Ramos (cell line): Measurements from ENCODE around the gene CSF1.
"Not testable (repeated sequence)": the region's sequence is repeated elsewhere in the genome, so short reads cannot be mapped to it uniquely, and the experiment has no call there.

Source experiments
- in situ Hi-C: fragments of 300-500 bp; cut with MboI; formaldehyde crosslinking; loops from one replicate; pipeline ENCODE4 v1.14.3; 2022; ENCODE audit warnings: low sequenced_read_pairs; ENCODE audit not compliant: unreplicated experiment

The CSF1 gene

DNA sequence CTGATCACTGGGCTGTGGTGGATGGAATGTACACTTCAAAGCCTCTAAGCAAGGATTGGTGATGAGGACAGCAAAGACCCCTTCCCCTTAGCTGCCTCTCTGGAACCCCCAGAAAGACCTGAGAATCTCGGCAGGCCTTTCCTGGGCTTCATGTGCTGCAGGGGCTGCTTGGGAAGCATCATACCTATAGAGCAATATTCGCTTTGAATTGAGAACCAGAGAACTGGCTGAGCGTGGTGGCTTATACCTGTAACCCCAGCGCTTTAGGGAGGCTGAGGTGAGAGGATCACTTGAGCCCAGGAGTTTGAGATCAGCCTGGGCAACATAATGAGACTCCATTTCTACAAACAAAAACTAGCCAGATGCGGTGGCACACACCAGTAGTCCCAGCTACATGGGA lies 22.0 kb downstream of the CSF1 start:
- in situ Hi-C loops = no loop called here

DNA sequence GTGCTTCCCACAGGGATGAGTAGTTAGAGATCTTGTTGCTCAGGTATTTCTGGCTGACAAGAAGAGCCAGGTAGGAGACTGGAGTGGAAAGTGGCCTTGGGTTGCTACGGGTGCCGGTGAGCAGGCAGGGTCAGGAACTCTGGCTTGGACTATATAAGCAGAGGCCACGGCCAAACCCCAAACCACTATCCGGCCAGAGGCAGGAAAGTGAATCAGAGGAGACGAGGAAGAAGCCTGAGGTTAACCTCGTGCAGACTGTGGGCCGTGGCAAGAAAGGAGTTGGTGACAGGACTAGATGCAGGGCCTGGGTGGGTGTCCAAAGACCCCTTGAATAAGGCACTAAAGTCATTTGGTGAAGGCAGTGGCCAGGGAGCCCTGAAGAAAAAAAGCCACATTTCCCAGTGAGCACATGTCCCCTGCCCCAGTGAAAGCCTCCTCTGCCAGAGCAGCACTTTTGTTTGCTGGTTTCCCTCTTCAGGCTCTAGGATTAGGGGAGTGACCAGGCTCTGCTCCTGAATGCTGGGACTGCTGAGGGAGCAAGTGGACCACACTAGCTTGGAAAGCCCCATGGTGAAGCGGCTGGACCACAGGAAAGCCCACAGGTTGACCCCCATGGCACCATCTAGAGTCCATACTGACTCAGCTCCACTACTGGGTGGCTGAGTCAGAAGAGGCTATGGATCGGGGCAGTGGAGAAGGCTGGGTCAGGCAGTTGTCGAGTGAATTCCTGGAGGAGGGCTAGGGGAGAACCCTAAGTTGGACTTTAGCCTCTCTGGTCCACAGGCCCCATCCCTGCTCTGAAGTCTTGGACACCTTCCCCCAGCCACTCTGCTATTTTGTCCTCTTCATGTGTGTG lies 23.4 kb downstream of the CSF1 start:
- in situ Hi-C loops = no loop called here

DNA sequence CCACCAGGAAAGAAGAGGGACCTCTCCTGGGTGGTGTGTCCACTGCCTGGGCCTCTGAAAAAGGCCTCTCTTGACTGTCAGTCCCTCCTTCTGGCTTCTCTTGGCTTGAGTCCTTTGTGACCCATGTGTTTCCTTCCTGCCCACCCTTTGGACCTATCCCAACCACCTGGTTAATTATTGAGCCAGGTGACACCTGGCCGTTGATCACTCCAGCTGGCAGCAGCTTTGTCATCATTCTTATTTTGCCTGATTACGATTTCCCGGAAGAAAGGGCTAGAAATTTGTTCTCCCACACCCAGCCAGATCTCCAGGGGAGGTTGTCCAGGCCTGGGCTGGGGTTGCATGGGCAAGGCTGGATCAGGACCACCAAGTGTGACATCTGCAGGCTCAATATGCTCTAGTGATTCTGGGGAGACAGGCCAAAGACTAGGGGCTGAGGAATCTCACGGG lies 24.8 kb downstream of the CSF1 start:
- in situ Hi-C loops = no loop called here

GRCh38 chr1:109937738-109938137 lies 27.1 kb downstream of the CSF1 start:
- in situ Hi-C loops = no loop called here

DNA sequence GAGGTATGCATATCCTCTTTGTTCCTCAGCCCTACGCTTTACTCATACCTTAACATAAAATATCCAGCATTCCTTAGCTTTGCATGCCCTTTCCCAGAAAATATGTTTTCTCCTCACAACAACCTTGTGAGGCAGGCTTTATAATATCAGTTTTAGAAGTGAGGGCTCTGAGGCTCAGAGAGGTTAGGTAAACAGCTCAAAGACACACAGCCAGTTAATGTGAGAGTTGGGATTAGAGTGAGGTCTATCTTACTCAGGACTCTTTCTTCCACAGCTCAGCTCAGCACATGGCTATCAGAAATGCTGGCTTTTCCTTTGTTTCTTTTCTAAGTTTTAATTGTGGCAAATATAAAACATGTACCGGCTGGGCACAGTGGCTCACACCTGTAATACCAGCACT lies 27.9 kb downstream of the CSF1 start:
- in situ Hi-C loops = no loop called here

DNA sequence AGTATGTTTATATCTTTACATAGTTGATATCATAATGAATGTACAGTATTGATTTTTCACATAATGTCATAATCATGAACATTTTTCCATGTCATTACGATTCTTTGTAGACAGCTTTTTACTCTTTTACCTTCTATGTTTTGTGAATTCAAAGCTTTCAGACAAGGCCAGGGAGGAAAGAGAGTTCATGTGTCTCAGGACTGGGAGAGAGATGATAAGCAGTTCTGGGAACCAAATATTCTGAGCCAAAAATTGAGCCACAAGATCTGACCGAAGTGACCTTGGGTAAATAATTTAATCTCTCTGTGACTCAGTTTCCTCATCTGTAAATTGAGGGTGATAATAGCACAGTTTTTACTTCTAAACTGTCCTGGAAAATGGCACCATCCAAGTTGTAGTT lies 31.8 kb downstream of the CSF1 start:
- in situ Hi-C loops = no loop called here

DNA sequence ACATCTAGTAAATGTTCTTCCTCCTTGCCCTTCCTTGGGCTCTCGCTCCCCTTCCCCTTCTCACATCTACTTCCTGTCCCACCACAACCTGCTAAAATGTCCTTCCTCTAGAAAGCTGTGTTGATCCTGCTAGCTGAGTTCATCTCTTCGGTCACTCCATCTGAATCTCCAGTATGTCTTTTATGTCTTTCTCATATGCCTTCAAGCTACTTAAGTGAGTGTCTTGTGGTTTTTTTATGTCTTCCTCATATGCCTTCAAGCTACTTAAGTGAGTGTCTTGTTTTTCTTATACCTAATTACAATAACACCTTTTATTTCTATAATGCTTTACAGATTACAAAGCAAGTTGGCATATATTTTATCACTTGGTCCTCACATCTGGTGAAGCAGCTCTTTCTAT lies 33.9 kb downstream of the CSF1 start:
- in situ Hi-C loops = no loop called here

DNA sequence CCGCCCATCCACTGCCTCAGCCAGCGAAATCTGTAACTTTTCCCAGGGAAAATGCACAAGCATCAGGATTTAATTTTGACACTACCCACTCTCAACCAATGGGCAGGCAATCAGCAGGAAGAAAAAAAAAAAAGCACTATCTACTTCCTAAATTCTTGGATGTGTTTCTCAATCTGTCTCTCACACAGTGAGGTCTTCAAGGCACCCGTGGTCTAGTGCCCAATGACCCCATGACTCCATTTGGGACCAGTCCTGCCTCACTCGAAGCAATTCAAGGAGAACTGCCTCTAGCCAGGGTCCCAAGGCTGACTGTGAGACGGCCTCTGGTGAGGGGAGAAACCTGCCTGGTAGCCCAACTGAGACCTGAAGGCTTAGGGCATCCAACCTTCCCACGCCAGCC lies 35.9 kb downstream of the CSF1 start:
- in situ Hi-C loops = no loop called here

DNA sequence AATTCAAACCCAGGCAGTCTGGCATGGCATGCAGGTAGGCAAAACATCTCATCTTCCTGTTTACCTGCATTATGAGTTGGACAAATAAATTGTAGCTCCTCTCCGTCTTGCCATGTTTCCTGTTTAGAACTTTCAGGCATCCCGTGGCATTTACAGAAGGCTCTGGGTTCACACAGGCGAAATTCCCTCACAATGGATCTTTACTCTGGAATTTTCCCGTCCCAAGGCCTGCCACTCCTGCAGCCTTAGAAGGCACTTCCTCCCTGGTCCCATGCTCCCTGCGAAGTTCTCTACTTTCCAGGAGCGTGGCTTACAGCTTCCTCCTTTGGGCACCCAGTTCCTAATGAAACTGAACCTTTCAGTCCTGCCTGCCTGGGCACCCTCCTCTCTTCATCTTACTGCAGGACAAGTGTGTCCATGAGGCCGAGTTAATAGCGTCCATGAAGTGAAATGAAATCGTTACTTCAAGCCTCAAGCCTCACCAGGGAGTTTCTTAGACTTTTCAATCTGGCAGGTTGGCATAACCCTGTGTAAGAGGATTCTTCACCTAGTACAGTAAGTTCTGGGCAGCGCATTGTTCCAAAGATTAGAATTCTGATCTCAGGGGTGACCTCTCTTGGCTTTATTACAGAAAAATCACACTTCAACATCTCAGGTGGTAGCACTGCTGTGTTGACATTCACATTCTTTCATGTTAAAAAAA lies 37.1 kb downstream of the CSF1 start:
- in situ Hi-C loops = no loop called here

DNA sequence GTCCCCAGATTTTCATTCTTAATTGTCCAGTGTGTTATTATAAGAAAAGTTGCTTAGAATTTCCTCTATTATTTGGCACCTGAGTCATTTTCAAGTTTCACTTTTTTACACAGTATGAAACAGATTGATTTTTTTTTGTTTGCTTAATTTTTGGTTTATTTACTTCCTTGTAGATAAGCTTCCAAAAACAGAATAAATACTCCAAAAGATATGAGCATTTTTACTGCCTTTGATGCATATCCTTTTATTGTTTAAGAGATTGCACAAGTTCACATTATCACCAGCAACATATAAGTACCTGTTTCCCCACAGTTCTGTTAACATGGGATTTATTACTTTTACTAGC lies 37.6 kb downstream of the CSF1 start:
- in situ Hi-C loops = no loop called here

GRCh38 chr1:109950038-109950437 lies 39.4 kb downstream of the CSF1 start:
- in situ Hi-C loops = no loop called here

GRCh38 chr1:109950509-109950908 lies 39.9 kb downstream of the CSF1 start:
- in situ Hi-C loops = no loop called here

- in situ Hi-C loops = not testable (repeated sequence)
Measured at GRCh38 chr1:109951501-109951900, 40.9 kb downstream of the CSF1 start.

DNA sequence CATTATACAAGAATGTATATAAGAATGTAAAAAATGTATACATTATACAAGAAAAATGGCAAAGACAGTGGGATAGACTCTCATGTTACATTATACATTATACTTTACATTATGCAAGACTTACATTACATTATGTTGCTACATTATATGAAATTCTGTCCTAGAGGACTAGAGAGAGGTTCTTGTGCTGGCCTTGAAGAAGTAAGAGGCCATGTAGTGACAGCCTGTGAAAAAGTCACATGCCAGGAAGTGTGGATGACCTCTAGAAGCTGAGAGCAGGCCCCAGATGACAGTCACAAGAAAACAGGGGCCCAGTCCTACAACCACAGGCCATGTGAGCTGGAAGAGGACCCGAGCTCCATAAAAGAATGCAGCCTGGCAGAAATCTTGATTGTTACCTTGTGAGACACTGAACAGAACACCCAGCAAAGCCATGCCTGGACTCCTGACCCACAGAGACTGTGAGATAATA lies 43.4 kb downstream of the CSF1 start:
- in situ Hi-C loops = no loop called here

GRCh38 chr1:109959632-109959973 lies 49.0 kb downstream of the CSF1 start:
- in situ Hi-C loops = no loop called here

- in situ Hi-C loops = no loop called here
Measured at GRCh38 chr1:109959974-109960744, 49.5 kb downstream of the CSF1 start.

GRCh38 chr1:109960745-109961094 lies 50.1 kb downstream of the CSF1 start:
- in situ Hi-C loops = no loop called here

DNA sequence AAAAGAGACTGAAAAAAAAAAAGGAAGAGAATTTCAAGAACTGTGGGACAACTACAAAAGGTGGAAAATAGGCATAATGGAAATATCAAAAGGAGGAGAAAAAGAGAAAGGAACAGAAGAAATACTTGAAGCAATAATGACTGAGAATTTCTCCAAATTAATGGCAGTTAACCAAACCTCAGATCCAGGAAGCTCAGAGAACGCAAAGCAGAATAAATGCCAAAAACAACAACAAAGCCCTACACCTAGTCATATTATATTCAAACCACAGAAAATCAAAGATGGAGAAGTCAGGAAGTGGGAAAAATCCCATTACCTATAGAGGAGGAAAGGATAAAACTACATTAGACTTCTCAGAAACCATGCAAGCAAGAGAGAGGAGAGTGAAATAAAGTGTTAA lies 53.2 kb downstream of the CSF1 start:
- in situ Hi-C loops = no loop called here

GRCh38 chr1:109969146-109969829 lies 58.6 kb downstream of the CSF1 start:
- in situ Hi-C loops = no loop called here

- in situ Hi-C loops = no loop called here
Measured at GRCh38 chr1:109969907-109970306, 59.3 kb downstream of the CSF1 start.

- in situ Hi-C loops = no loop called here
Measured at GRCh38 chr1:109971559-109971958, 60.9 kb downstream of the CSF1 start.
